BJ (cell line): ENCODE measurements around the gene TTBK1. TPM values are rescaled to one million over a fixed set of nuclear protein-coding genes. Genes with fewer than 3 reads are reported as not detected.

Experiments used
- CTCF ChIA-PET: fragments of 350-600 bp; formaldehyde crosslinking; extraction: SDS; loops from one replicate; lab custom pipeline; 2021; ENCODE audit warnings: antibody characterized with exemption, inconsistent platforms; lab: Yijun Ruan, JAX
- POLR2A ChIA-PET: fragments of 300-600 bp; sonication (Branson Sonifier 250); formaldehyde crosslinking; extraction: SDS; loops from one replicate; lab custom pipeline; 2021; ENCODE audit warnings: antibody characterized with exemption; lab: Charles Lee
- DNase-seq: peaks from one replicate; pipeline ENCODE4 v3.0.0-alpha.2; 2011; ENCODE audit warnings: low read depth
- H3K27me3 ChIP-seq: 2 replicates; pipeline ENCODE4 v1.6.0; 2011; ENCODE audit warnings: low read length; ENCODE audit not compliant: control insufficient read depth, insufficient read depth
- H3K36me3 ChIP-seq: 2 replicates; pipeline ENCODE4 v1.5.1; 2011; ENCODE audit warnings: low read length; ENCODE audit not compliant: control insufficient read depth, insufficient read depth
- H3K4me3 ChIP-seq: 2 replicates; pipeline ENCODE4 v1.5.1; 2011; ENCODE audit warnings: low read depth, mild to moderate bottlenecking, control low read depth, low read length
- polyA plus RNA-seq: library from polyadenylated mRNA; depleted of rRNA; stranded (reverse); fragments of >200 nt; gene quantifications from 2 replicates; pipeline ENCODE4 v1.2.3, GENCODE V29; 2011
- TF ChIP-seq, protein P1 (sequence below): IDR thresholded peaks from 2 replicates; pipeline ENCODE4 v1.5.1; 2011; ENCODE audit warnings: low read depth, mild to moderate bottlenecking, control low read depth, inconsistent platforms, low read length, moderate library complexity; ENCODE audit not compliant: insufficient read depth

Gene TTBK1
- polyA plus RNA-seq, 1 experiment = not detected

DNA sequence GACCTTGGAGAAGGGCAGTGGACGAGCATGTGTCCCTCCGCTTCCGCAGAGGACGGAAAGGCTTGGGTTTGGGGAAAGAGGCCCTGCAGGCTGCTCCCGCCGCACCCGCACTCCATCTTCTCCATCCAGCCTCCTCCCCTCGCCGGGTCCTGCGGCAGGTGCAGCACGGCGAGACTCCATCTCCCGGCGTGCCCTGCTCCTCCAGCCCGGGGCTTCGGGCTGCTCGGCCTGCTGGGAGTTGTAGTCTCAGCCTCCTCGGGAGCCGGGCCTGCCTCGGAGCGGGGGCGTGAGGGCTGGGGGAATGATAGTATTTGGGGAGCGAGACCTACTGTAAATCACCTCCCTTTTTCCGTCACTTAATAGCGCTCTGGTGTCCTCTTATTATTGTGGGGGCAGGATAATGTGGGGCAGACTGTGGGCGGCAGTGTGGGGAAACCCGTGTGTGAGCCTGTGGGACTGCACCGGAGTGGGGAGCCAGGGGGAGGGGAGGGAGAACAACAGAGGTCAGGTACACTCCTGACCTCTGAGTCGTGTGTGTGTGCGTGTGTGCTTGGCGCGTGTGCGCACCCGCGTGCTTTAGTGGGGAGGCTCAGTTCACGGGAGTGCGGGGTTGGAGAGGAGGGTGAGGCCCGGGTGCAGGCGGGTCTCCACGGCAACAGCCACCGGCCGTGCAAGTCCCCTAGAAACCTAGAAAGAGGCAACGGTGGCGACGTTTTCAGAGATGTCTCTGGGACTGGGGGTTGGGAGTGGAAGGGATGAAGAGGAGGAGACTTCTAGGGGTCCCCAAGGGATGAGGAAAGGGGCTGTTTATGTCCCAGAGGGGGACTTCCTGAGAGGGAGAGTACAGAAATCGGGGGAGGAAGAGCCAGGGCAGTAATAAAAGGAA, 4.1 kb downstream of the TTBK1 start:
- CTCF ChIA-PET = interaction anchor here (0.9 to 1.7 kb wide), 2 partner anchors 18 kb away, joined by 4 to 11 read pairs; partner anchors contain the start of gene DNPH1
- no peak for DNase-seq
- no peaks in the 10 kb centered on the region for H3K36me3 ChIP-seq
- peaks cover 54% of the 10 kb centered on the region for H3K27me3 ChIP-seq
- POLR2A ChIA-PET = no interaction called here
- TF ChIP-seq, protein P1, sequence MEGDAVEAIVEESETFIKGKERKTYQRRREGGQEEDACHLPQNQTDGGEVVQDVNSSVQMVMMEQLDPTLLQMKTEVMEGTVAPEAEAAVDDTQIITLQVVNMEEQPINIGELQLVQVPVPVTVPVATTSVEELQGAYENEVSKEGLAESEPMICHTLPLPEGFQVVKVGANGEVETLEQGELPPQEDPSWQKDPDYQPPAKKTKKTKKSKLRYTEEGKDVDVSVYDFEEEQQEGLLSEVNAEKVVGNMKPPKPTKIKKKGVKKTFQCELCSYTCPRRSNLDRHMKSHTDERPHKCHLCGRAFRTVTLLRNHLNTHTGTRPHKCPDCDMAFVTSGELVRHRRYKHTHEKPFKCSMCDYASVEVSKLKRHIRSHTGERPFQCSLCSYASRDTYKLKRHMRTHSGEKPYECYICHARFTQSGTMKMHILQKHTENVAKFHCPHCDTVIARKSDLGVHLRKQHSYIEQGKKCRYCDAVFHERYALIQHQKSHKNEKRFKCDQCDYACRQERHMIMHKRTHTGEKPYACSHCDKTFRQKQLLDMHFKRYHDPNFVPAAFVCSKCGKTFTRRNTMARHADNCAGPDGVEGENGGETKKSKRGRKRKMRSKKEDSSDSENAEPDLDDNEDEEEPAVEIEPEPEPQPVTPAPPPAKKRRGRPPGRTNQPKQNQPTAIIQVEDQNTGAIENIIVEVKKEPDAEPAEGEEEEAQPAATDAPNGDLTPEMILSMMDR = no peak
- H3K4me3 ChIP-seq = peak overlapping the region; percentile 39

DNA sequence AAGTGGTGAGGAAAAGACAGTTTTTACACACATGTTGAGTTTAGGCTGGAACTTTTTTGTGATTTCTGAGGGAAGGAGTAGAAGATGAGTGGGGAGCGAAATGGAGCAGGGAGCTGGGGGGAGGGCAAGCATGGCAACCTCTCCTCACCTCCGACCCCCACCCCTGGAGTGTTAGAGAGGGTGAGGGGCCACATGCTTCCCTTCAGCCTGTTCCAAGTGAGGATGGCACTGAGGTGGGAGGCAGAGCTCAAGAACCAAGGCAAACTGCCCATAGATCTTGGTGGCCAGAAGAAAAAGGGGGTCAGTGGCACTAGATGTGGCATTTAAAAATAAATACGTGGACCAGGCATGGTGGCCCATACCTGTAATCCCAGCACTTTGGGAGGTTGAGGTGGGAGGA, 4.8 kb downstream of the TTBK1 start:
- TF ChIP-seq, protein P1 = no peak
- Histone ChIP-seq H3K27me3 (peaks cover 48% of the 10 kb centered on the region), H3K4me3 (no peak overlapping the region), H3K36me3 (no peaks in the 10 kb centered on the region)
- POLR2A ChIA-PET = no interaction called here
- DNase-seq = no peak
- CTCF ChIA-PET = interaction anchor here (1.2 to 1.7 kb wide), 2 partner anchors 19 to 259 kb away, joined by 4 to 11 read pairs; partner anchors contain the start of gene DNPH1

DNA sequence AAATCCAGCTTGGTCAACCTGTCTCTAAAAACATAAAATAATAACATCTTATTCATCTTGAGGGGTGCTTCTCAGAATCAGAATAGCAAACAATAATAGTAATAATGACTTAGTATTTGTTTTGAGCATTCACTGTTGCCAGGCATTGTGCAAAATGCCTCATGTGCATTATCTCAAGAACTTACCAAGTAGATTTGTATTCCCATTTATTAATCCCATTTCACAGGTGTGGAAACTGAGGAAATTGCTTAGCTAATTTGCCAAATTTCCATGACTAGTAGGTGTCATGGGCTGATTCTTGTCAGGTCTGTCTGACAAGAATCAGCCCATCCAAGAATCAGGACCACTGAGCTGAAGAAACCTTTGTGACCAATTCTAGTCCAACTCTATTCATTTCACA, 5.5 kb downstream of the TTBK1 start:
- H3K27me3 ChIP-seq = peaks cover 46% of the 10 kb centered on the region
- CTCF ChIA-PET = interaction anchor here (1.2 to 1.7 kb wide), 2 partner anchors 19 to 258 kb away, joined by 4 to 11 read pairs; partner anchors contain the start of gene DNPH1

DNA sequence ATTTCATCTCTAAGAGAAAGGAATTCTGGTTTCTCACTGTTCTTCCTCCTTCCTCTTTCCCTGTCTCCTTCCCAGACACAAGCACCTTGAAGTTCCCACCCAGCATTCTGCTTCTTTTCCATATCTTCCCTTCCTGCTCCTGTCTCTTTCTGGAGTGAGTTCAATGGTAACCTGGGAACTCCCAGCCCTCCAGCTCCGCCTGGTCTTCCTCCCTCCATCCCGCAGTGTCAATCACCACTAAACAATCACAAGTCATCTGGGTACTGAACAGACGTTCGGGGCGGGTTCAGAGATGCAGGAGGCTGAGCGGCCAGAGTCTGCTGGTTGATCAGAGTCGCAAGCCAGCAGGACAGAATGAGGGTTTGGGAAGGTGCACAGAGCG, 7.7 kb downstream of the TTBK1 start:
- TF ChIP-seq, protein P1 = no peak
- Histone ChIP-seq H3K27me3 (peaks cover 30% of the 10 kb centered on the region), H3K36me3 (no peaks in the 10 kb centered on the region), H3K4me3 (no peak overlapping the region)
- no peak for DNase-seq
- ChIA-PET POLR2A (no interaction called here), CTCF (interaction anchor here (1.6 kb wide), 1 partner anchor 22 kb away, joined by 5 read pairs; the partner anchor contains the start of gene DNPH1)

More for the DNA sequence above, 5.5 kb downstream of the TTBK1 start:
- TF ChIP-seq, protein P1 = no peak
- no peak for DNase-seq
- Histone ChIP-seq H3K36me3 (no peaks in the 10 kb centered on the region), H3K4me3 (no peak overlapping the region)
- POLR2A ChIA-PET = no interaction called here

DNA sequence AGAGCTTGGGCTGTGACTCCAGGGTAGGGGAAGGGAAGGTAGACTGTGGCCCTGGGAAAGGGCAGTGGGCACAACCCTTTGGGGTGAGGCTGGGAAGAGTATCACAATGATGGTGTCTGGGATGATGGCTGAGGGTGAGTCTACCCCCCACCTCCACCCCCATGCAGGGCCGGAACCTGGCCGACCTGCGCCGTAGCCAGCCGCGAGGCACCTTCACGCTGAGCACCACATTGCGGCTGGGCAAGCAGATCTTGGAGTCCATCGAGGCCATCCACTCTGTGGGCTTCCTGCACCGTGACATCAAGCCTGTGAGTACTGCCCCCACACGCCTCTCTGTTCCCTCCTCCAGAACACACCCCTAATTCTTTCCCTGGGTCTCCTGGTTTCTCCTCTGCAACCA, 10.1 kb downstream of the TTBK1 start:
- ChIA-PET POLR2A (no interaction called here), CTCF (interaction anchor here (1.4 kb wide), 1 partner anchor 10 kb away, joined by 6 read pairs; no protein-coding TSS in a partner anchor)
- DNase-seq = no peak
- no peak overlapping the region for H3K4me3 ChIP-seq
- peaks cover 24% of the 10 kb centered on the region for H3K27me3 ChIP-seq
- no peaks in the 10 kb centered on the region for H3K36me3 ChIP-seq
- TF ChIP-seq, protein P1 = no peak
